Endothelial cell of umbilical vein (primary cell): Measurements from ENCODE around the gene USPL1. TPM values are rescaled to one million over a fixed set of nuclear protein-coding genes. Genes with fewer than 3 reads are reported as not detected.

Source experiments
- BruUV-seq: library from RNA; stranded (reverse); fragments of 400-500 nt; replicated peaks from 2 replicates; lab custom pipeline; 2021; lab: Mats Ljungman, UMichigan
- CTCF ChIA-PET: fragments of 300-600, 350-600 bp; sonication (Branson Sonifier 250); formaldehyde crosslinking; loops from one replicate; lab custom pipeline; 2021; ENCODE audit warnings: antibody characterized with exemption, inconsistent platforms; lab: Charles Lee
- POLR2A ChIA-PET: fragments of 300-600, 350-600 bp; sonication (Branson Sonifier 250); formaldehyde crosslinking; loops from one replicate; lab custom pipeline; 2021; ENCODE audit warnings: antibody characterized with exemption, inconsistent platforms; lab: Charles Lee
- DNase-seq: peaks from one replicate; pipeline ENCODE4 v3.0.0-alpha.2; 2011; ENCODE audit warnings: low read depth, low spot score
- FAIRE-seq: peaks from 2 replicates; lab custom pipeline; 2011; peaks lifted over from hg19 to GRCh38; lab: Jason Lieb, UNC
- H2AFZ ChIP-seq: 2 replicates; pipeline ENCODE4 v1.6.0; 2012; ENCODE audit warnings: low read depth, low read length, control low read depth, inconsistent platforms
- H3K27ac ChIP-seq: 2 replicates; pipeline ENCODE4 v1.5.1; 2011; ENCODE audit warnings: low read depth, mild to moderate bottlenecking, control low read depth, low read length, moderate library complexity; ENCODE audit not compliant: insufficient read depth
- H3K27me3 ChIP-seq, 2 experiments: 2 replicates each; pipeline versions ENCODE4 v1.6.0 to v1.6.1; 2011; ENCODE audit warnings: low read length in 2 of 2, mixed read lengths in 1 of 2; ENCODE audit not compliant: control insufficient read depth in 2 of 2, insufficient read depth in 2 of 2
- H3K36me3 ChIP-seq, 2 experiments: 2 replicates in 1 of 2; 3 replicates in 1 of 2; pipeline ENCODE4 v1.5.1; 2011; ENCODE audit warnings: low read length in 2 of 2, mild to moderate bottlenecking in 1 of 2, moderate library complexity in 1 of 2; ENCODE audit not compliant: control insufficient read depth in 2 of 2, insufficient read depth in 2 of 2; ENCODE audit errors: extremely low read depth in 1 of 2
- H3K4me1 ChIP-seq: 3 replicates; pipeline ENCODE4 v1.5.1; 2011; ENCODE audit warnings: mild to moderate bottlenecking, low read length; ENCODE audit not compliant: control insufficient read depth, insufficient read depth; ENCODE audit errors: extremely low read depth
- H3K4me2 ChIP-seq: 2 replicates; pipeline ENCODE4 v1.6.1; 2011; ENCODE audit warnings: low read length, control low read depth, mixed read lengths; ENCODE audit not compliant: insufficient read depth
- H3K4me3 ChIP-seq, 3 experiments: fragments of 200-600 bp in 1 of 3; sonication (generic), shearing (Covaris generic) in 1 of 3; replicated peaks in 1 of 3; 2 replicates each; pipeline ENCODE4 v1.5.1; 2011 to 2016; ENCODE audit warnings: control low read depth in 3 of 3, low read length in 3 of 3, mild to moderate bottlenecking in 2 of 3, inconsistent platforms in 1 of 3, low read depth in 1 of 3, moderate library complexity in 1 of 3; ENCODE audit not compliant: insufficient read depth in 1 of 3
- H3K79me2 ChIP-seq: 2 replicates; pipeline ENCODE4 v1.6.0; 2012; ENCODE audit warnings: low read length, inconsistent platforms; ENCODE audit not compliant: control insufficient read depth, insufficient read depth
- H3K9ac ChIP-seq: replicated peaks from 2 replicates; pipeline ENCODE3; 2011; ENCODE audit warnings: low read length, control low read depth; ENCODE audit not compliant: insufficient read depth; ENCODE audit errors: extremely low read depth
- H3K9me1 ChIP-seq: replicated peaks from 3 replicates; pipeline ENCODE4 v1.6.0; 2011; ENCODE audit warnings: mild to moderate bottlenecking, low read length; ENCODE audit not compliant: control insufficient read depth, insufficient read depth; ENCODE audit errors: extremely low read depth
- H3K9me3 ChIP-seq: replicated peaks from 2 replicates; pipeline ENCODE4 v1.5.1; 2012; ENCODE audit warnings: low read length, inconsistent platforms; ENCODE audit not compliant: control insufficient read depth, insufficient read depth
- H4K20me1 ChIP-seq: replicated peaks from 2 replicates; pipeline ENCODE3; 2011; ENCODE audit warnings: mild to moderate bottlenecking, low read length; ENCODE audit not compliant: control insufficient read depth, insufficient read depth; ENCODE audit errors: extremely low read depth
- CTCF ChIP-seq, 2 donors: IDR thresholded peaks; 1 replicate in 1 of 2; 2 replicates in 1 of 2; pipeline ENCODE4 v1.5.1; 2011; ENCODE audit warnings: low read length in 2 of 2, mild to moderate bottlenecking in 2 of 2, moderate library complexity in 2 of 2, control low read depth in 1 of 2, inconsistent platforms in 1 of 2, low read depth in 1 of 2; ENCODE audit not compliant: insufficient read depth in 1 of 2; ENCODE audit errors: extremely low read depth in 1 of 2
- FOS ChIP-seq: IDR thresholded peaks from 2 replicates; pipeline ENCODE4 v1.6.1; 2011; ENCODE audit warnings: mild to moderate bottlenecking, low read length, moderate library complexity, borderline replicate concordance; ENCODE audit not compliant: insufficient read depth
- GATA2 ChIP-seq: IDR thresholded peaks from 2 replicates; pipeline ENCODE4 v1.7.0; 2011; ENCODE audit warnings: low read depth, mild to moderate bottlenecking, moderate library complexity, mixed read lengths, low read length; ENCODE audit not compliant: insufficient read length, insufficient read depth
- JUN ChIP-seq: IDR thresholded peaks from 2 replicates; pipeline ENCODE4 v1.6.1; 2011; ENCODE audit warnings: borderline replicate concordance, low read depth; ENCODE audit not compliant: insufficient read length, insufficient read depth
- MAX ChIP-seq: IDR thresholded peaks from 2 replicates; pipeline ENCODE4 v1.6.1; 2011; ENCODE audit not compliant: insufficient read depth, insufficient read length
- MYC ChIP-seq: IDR thresholded peaks from one replicate; pipeline ENCODE4 v1.6.1; 2011; ENCODE audit warnings: mild to moderate bottlenecking, low read depth, low read length
- POLR2A ChIP-seq: IDR thresholded peaks from 2 replicates; pipeline ENCODE4 v1.6.1; 2012; ENCODE audit warnings: low read depth, mild to moderate bottlenecking, control low read depth, low read length
- POLR2AphosphoS5 ChIP-seq: IDR thresholded peaks from 2 replicates; pipeline ENCODE4 v1.6.1; 2012; ENCODE audit warnings: low read depth, mild to moderate bottlenecking, control low read depth, low read length, moderate library complexity; ENCODE audit not compliant: insufficient read depth
- dilution Hi-C: fragments of 300-500 bp; cut with MboI; formaldehyde crosslinking; loops from one replicate; pipeline ENCODE4 v1.15.0; 2019; ENCODE audit warnings: low sequenced_read_pairs; ENCODE audit not compliant: extremely low pct_ligation_motif_present
- intact Hi-C: fragments of 100-400 bp; cut with micrococcal nuclease; formaldehyde crosslinking; loops from one replicate; pipeline ENCODE4 v1.10.0; 2022
- polyA plus RNA-seq, 4 experiments: library from polyadenylated mRNA; depleted of rRNA in 3 of 4; stranded (reverse) in 3 of 4; unstranded in 1 of 4; fragments of >200 nt; gene quantifications; 2 replicates each; pipeline versions ENCODE4 v1.2.1 to v1.2.3, GENCODE V29; 2011 to 2012; ENCODE audit warnings: missing spikeins in 1 of 4
- total RNA-seq: library from RNA; stranded (reverse); gene quantifications from 2 replicates; pipeline ENCODE4 v1.2.3, GENCODE V29; 2021

Gene USPL1
- total and polyA plus RNA-seq, 2 donors (not counting 3 experiments of a cell fraction or from before 2014, with no cell fraction given) = 14.6 to 21.0 TPM

GRCh38 chr13:30577401-30577852, 40.3 kb upstream of the USPL1 start:
- Histone ChIP-seq H3K27ac (no peak overlapping the region), H3K4me2 (no peak overlapping the region)
- no peak for DNase-seq

GRCh38 chr13:30580852-30581502, 36.7 kb upstream of the USPL1 start:
- no TSS peak for BruUV-seq
- Histone ChIP-seq H3K9me3 (no peaks in the 10 kb centered on the region), H3K27ac (no peak overlapping the region), H3K36me3 (no peaks in the 10 kb centered on the region), H4K20me1 (no peaks in the 10 kb centered on the region), H3K4me3 (no peak overlapping the region), H3K27me3 (no peaks in the 10 kb centered on the region), H3K4me1 (no peaks in the 10 kb centered on the region), H2AFZ (no peak overlapping the region), H3K9ac (no peak overlapping the region), H3K9me1 (no peaks in the 10 kb centered on the region), H3K4me2 (no peak overlapping the region), H3K79me2 (no peaks in the 10 kb centered on the region)
- FAIRE-seq (no peak), DNase-seq (no peak)
- POLR2A ChIA-PET = no interaction called here
- CTCF ChIA-PET = interaction anchor here (0.7 to 4.9 kb wide), 14 partner anchors 8 to 468 kb away, joined by 3 to 38 read pairs (median 4); no protein-coding TSS in a partner anchor
- intact Hi-C loops = no loop called here
- TF ChIP-seq JUN (no peak), FOS (no peak), CTCF (IDR thresholded peaks at IDR 0.05; ENCODE audit: extremely low read depth in 1 of 2, insufficient read depth in 1 of 2, low read depth in 1 of 2, low read length in 2 of 2) (no peak), MAX (no peak), MYC (no peak), POLR2AphosphoS5 (no peak), POLR2A (no peak), GATA2 (no peak)
- dilution Hi-C loops = no loop called here

More at GRCh38 chr13:30577401-30577852, 40.3 kb upstream of the USPL1 start:
- ChIA-PET CTCF (interaction anchor here (1.8 kb wide), 1 partner anchor 10 kb away, joined by 6 read pairs; no protein-coding TSS in a partner anchor), POLR2A (interaction anchor here (1.7 kb wide), 1 partner anchor 40 kb away, joined by 4 read pairs; the partner anchor contains the start of gene USPL1)
- Histone ChIP-seq H3K36me3 (no peaks in the 10 kb centered on the region), H4K20me1 (no peaks in the 10 kb centered on the region), H3K9me3 (no peaks in the 10 kb centered on the region), H3K27me3 (no peaks in the 10 kb centered on the region), H3K4me3 (no peak overlapping the region), H3K9ac (no peak overlapping the region), H3K4me1 (peaks cover 4% of the 10 kb centered on the region), H3K9me1 (no peaks in the 10 kb centered on the region), H2AFZ (no peak overlapping the region), H3K79me2 (no peaks in the 10 kb centered on the region)
- intact Hi-C loops = no loop called here
- TF ChIP-seq FOS (peak; percentile 19), POLR2AphosphoS5 (no peak)
- no TSS peak for BruUV-seq
- dilution Hi-C loops = no loop called here
- no peak for FAIRE-seq
